Skin of body (tissue), 2 donors: ENCODE results near the gene OCA2. TPM values are rescaled to one million over a fixed set of nuclear protein-coding genes. Genes with fewer than 3 reads are reported as not detected.
"Not testable (repeated sequence)": the region's sequence is repeated elsewhere in the genome, so short reads cannot be mapped to it uniquely, and the experiment has no call there.

Experiments used
- DNase-seq: peaks from one replicate; lab custom pipeline; 2025; lab: John Stamatoyannopoulos, UW
- total RNA-seq: library from RNA; depleted of rRNA; stranded (reverse); fragments of >200 nt; gene quantifications from one replicate; pipeline ENCODE4 v1.2.3, GENCODE V29; 2014

OCA2 gene
- total RNA-seq, 1 donor from 2014 or later: 1.4 TPM

- no peak for DNase-seq
These were observed 324.9 kb downstream of the OCA2 start for GRCh38 chr15:27774191-27774590.

- DNase-seq: no peak
These were observed 327.2 kb downstream of the OCA2 start for GRCh38 chr15:27771892-27772291.

GRCh38 chr15:27770769-27771554, 328.2 kb downstream of the OCA2 start:
- no peak for DNase-seq

GRCh38 chr15:27770086-27770607, 329.0 kb downstream of the OCA2 start:
- no peak for DNase-seq

- no peak for DNase-seq
These were observed 329.5 kb downstream of the OCA2 start for GRCh38 chr15:27769652-27770051.

- DNase-seq: no peak
These were observed 330.2 kb downstream of the OCA2 start for GRCh38 chr15:27768732-27769475.

- DNase-seq: no peak
These were observed 331.0 kb downstream of the OCA2 start for GRCh38 chr15:27767918-27768640.

GRCh38 chr15:27767430-27767829, 331.7 kb downstream of the OCA2 start:
- not testable (repeated sequence) for DNase-seq

- no peak for DNase-seq
These were observed 334.8 kb downstream of the OCA2 start for GRCh38 chr15:27764339-27764738.

GRCh38 chr15:27763514-27763913, 335.6 kb downstream of the OCA2 start:
- DNase-seq: no peak

GRCh38 chr15:27762471-27762870, 336.6 kb downstream of the OCA2 start:
- DNase-seq: no peak

GRCh38 chr15:27757052-27757451, 342.1 kb downstream of the OCA2 start:
- no peak for DNase-seq

- no peak for DNase-seq
These were observed 346.4 kb downstream of the OCA2 start for GRCh38 chr15:27752691-27753090.

- DNase-seq: no peak
These were observed 351.1 kb downstream of the OCA2 start for GRCh38 chr15:27747997-27748396.

- no peak for DNase-seq
These were observed 352.6 kb downstream of the OCA2 start for GRCh38 chr15:27746401-27746955.

- DNase-seq: no peak
These were observed 354.5 kb downstream of the OCA2 start for GRCh38 chr15:27744641-27745040.

- no peak for DNase-seq
These were observed 355.5 kb downstream of the OCA2 start for GRCh38 chr15:27743638-27744037.

GRCh38 chr15:27742751-27743477, 356.2 kb downstream of the OCA2 start:
- DNase-seq: no peak

- no peak for DNase-seq
These were observed 357.8 kb downstream of the OCA2 start for GRCh38 chr15:27741226-27741860.

- DNase-seq: no peak
These were observed 364.2 kb downstream of the OCA2 start for GRCh38 chr15:27734785-27735495.
